ENCODE results near the gene PTPRB.

The PTPRB gene

GRCh38 chr12:70577283-70577634 lies 60.0 kb downstream of the PTPRB start:
- no peak for DNase-seq (ENCODE audit: low read depth, low spot score)
- in situ Hi-C loops (cut with HindIII; ENCODE audit: low sequenced_read_pairs), result no loop called here
- no peak for TF ChIP-seq CTCF (IDR thresholded peaks at IDR 0.05; ENCODE audit: low read depth, low read length)
- H3K4me3 ChIP-seq (ENCODE audit: low read depth, low read length), result no peak overlapping the region

GRCh38 chr12:70576341-70577282 lies 60.6 kb downstream of the PTPRB start:
- peak; percentile 71 for TF ChIP-seq CTCF (IDR thresholded peaks at IDR 0.05; ENCODE audit: low read depth, low read length)
- H3K4me3 ChIP-seq (ENCODE audit: low read depth, low read length), result no peak overlapping the region
- peak; percentile 85 for DNase-seq (ENCODE audit: low read depth, low spot score)
- in situ Hi-C loops (cut with HindIII; ENCODE audit: low sequenced_read_pairs), result no loop called here

GRCh38 chr12:70571705-70572268 lies 65.4 kb downstream of the PTPRB start:
- no peak for DNase-seq (ENCODE audit: low read depth, low spot score)
- TF ChIP-seq CTCF (IDR thresholded peaks at IDR 0.05; ENCODE audit: low read depth, low read length), result no peak
- no peak overlapping the region for H3K4me3 ChIP-seq (ENCODE audit: low read depth, low read length)
- in situ Hi-C loops (cut with HindIII; ENCODE audit: low sequenced_read_pairs), result no loop called here

GRCh38 chr12:70571029-70571428 lies 66.2 kb downstream of the PTPRB start:
- in situ Hi-C loops (cut with HindIII; ENCODE audit: low sequenced_read_pairs), result no loop called here
- DNase-seq (ENCODE audit: low read depth, low spot score), result no peak
- no peak for TF ChIP-seq CTCF (IDR thresholded peaks at IDR 0.05; ENCODE audit: low read depth, low read length)
- no peak overlapping the region for H3K4me3 ChIP-seq (ENCODE audit: low read depth, low read length)

- in situ Hi-C loops (cut with HindIII; ENCODE audit: low sequenced_read_pairs), result no loop called here
- no peak for TF ChIP-seq CTCF (IDR thresholded peaks at IDR 0.05; ENCODE audit: low read depth, low read length)
- DNase-seq (ENCODE audit: low read depth, low spot score), result no peak
- H3K4me3 ChIP-seq (ENCODE audit: low read depth, low read length), result no peak overlapping the region
These were observed 75.7 kb downstream of the PTPRB start for GRCh38 chr12:70561550-70561949.

GRCh38 chr12:70560671-70561070 lies 76.6 kb downstream of the PTPRB start:
- no peak for TF ChIP-seq CTCF (IDR thresholded peaks at IDR 0.05; ENCODE audit: low read depth, low read length)
- no peak overlapping the region for H3K4me3 ChIP-seq (ENCODE audit: low read depth, low read length)
- in situ Hi-C loops (cut with HindIII; ENCODE audit: low sequenced_read_pairs), result no loop called here
- no peak for DNase-seq (ENCODE audit: low read depth, low spot score)

Measured in astrocyte of the spinal cord (primary cell).